B cell (primary cell): ENCODE data around the gene MS4A12. TPM values are rescaled to one million over a fixed set of nuclear protein-coding genes. Genes with fewer than 3 reads are reported as not detected.

Source experiments
- ATAC-seq: fragments of 200-7000 bp; cut with Tn5 transposase; one replicate; pipeline ENCODE4 v1.10.0; 2021; ENCODE audit warnings: low read depth, mild to moderate bottlenecking, moderate number of reproducible peaks, moderate library complexity
- CTCF ChIA-PET: fragments of 350-600 bp; sonication (Branson Sonifier 250); formaldehyde crosslinking; loops from one replicate; lab custom pipeline; 2021; ENCODE audit warnings: antibody characterized with exemption, inconsistent platforms; lab: Charles Lee
- POLR2A ChIA-PET: fragments of 350-600 bp; sonication (Branson Sonifier 250); formaldehyde crosslinking; loops from one replicate; lab custom pipeline; 2021; ENCODE audit warnings: antibody characterized with exemption; lab: Charles Lee
- DNase-seq: peaks from one replicate; pipeline ENCODE4 v3.0.0; 2013
- H2AFZ ChIP-seq: 2 replicates; pipeline ENCODE4 v1.6.1; 2012; ENCODE audit warnings: mild to moderate bottlenecking, low read depth, low read length; ENCODE audit not compliant: insufficient read depth, poor library complexity, severe bottlenecking
- H3K27ac ChIP-seq, 2 donors: 1 replicate in 1 of 2; 2 replicates in 1 of 2; pipeline ENCODE4 v1.5.1; 2012 to 2013; ENCODE audit warnings: low read length in 2 of 2, mild to moderate bottlenecking in 2 of 2, moderate library complexity in 1 of 2
- H3K27me3 ChIP-seq, 4 experiments: fragments of 200-600 bp in 1 of 4; sonication (generic) in 1 of 4; replicated peaks in 1 of 4; 1 replicate in 2 of 4; 2 replicates in 2 of 4; pipeline versions ENCODE4 v1.6.1 to v1.7.0; 2013 to 2016; ENCODE audit warnings: low read length in 3 of 4, mild to moderate bottlenecking in 2 of 4, mixed read lengths in 1 of 4, moderate library complexity in 1 of 4; ENCODE audit not compliant: insufficient read depth in 4 of 4, control insufficient read depth in 3 of 4; ENCODE audit errors: control extremely low read depth in 1 of 4
- H3K36me3 ChIP-seq, 2 experiments: replicated peaks in 1 of 2; 1 replicate in 1 of 2; 2 replicates in 1 of 2; pipeline versions ENCODE4 v1.6.1 to v1.7.1; 2013; ENCODE audit warnings: low read length in 1 of 2; ENCODE audit not compliant: insufficient read depth in 2 of 2, control insufficient read depth in 1 of 2; ENCODE audit errors: control extremely low read depth in 1 of 2, extremely low read depth in 1 of 2
- H3K4me1 ChIP-seq, 2 donors: fragments of 200-600 bp in 1 of 2; sonication (generic) in 1 of 2; 1 replicate in 1 of 2; 2 replicates in 1 of 2; pipeline versions ENCODE4 v1.5.1 to v1.6.1; 2013 to 2017; ENCODE audit warnings: low read length in 2 of 2; ENCODE audit not compliant: control insufficient read depth in 2 of 2, insufficient read depth in 2 of 2
- H3K4me2 ChIP-seq: replicated peaks from 2 replicates; pipeline ENCODE3; 2012; ENCODE audit warnings: mild to moderate bottlenecking, low read depth, low read length; ENCODE audit not compliant: poor library complexity, severe bottlenecking
- H3K4me3 ChIP-seq, 5 experiments: fragments of 200-600 bp in 1 of 5; sonication (generic) in 1 of 5; 1 replicate in 3 of 5; 2 replicates in 2 of 5; pipeline versions ENCODE4 v1.5.1 to v1.7.0; 2011 to 2016; ENCODE audit warnings: low read length in 4 of 5, mild to moderate bottlenecking in 4 of 5, low read depth in 2 of 5, control low read depth in 1 of 5, moderate library complexity in 1 of 5; ENCODE audit not compliant: insufficient read depth in 1 of 5; ENCODE audit errors: control extremely low read depth in 1 of 5, extremely low read depth in 1 of 5
- H3K79me2 ChIP-seq: fragments of 200-600 bp; sonication (generic); one replicate; pipeline ENCODE4 v1.6.0; 2016; ENCODE audit warnings: low read length; ENCODE audit not compliant: control insufficient read depth, insufficient read depth
- H3K9ac ChIP-seq: fragments of 200-600 bp; sonication (generic); 2 replicates; pipeline ENCODE4 v1.6.1; 2017; ENCODE audit warnings: mild to moderate bottlenecking, low read length, moderate library complexity
- H3K9me3 ChIP-seq, 3 donors: one replicate each; pipeline versions ENCODE4 v1.6.1 to v1.7.1; 2013; ENCODE audit warnings: low read length in 2 of 3; ENCODE audit not compliant: control insufficient read depth in 2 of 3, insufficient read depth in 1 of 3; ENCODE audit errors: control extremely low read depth in 1 of 3
- H4K20me1 ChIP-seq: 2 replicates; pipeline ENCODE4 v1.6.0; 2012; ENCODE audit warnings: mild to moderate bottlenecking, low read length; ENCODE audit not compliant: insufficient read depth, control insufficient read depth, poor library complexity, severe bottlenecking
- H3K27ac Mint-ChIP-seq: one replicate; pipeline ENCODE4 v1.8.0; 2021; ENCODE audit warnings: mixed read lengths
- H3K27me3 Mint-ChIP-seq: one replicate; pipeline ENCODE4 v1.8.0; 2021; ENCODE audit warnings: mixed read lengths
- H3K4me1 Mint-ChIP-seq: one replicate; pipeline ENCODE4 v1.8.0; 2021; ENCODE audit warnings: mixed read lengths
- H3K4me3 Mint-ChIP-seq: one replicate; pipeline ENCODE4 v1.8.0; 2021; ENCODE audit warnings: mixed read lengths
- H3K9me3 Mint-ChIP-seq: one replicate; pipeline ENCODE4 v1.8.0; 2022; ENCODE audit warnings: mixed read lengths; ENCODE audit not compliant: insufficient read depth
- EZH2 ChIP-seq: IDR thresholded peaks from 2 replicates; pipeline ENCODE4 v1.6.1; 2012; ENCODE audit warnings: borderline replicate concordance, low read depth, mild to moderate bottlenecking, moderate library complexity, low read length; ENCODE audit not compliant: insufficient read depth, poor library complexity, severe bottlenecking
- WGBS: methylation state at CpG from one replicate; pipeline ENCODE4 v1.1.5; 2013; ENCODE audit warnings: missing lambda C conversion rate; ENCODE audit not compliant: insufficient coverage; 5-methylcytosine and 5-hydroxymethylcytosine counted together
- intact Hi-C: fragments of 100-400 bp; cut with micrococcal nuclease; formaldehyde crosslinking; loops from one replicate; pipeline ENCODE4 v1.10.0; 2022
- polyA plus RNA-seq: library from polyadenylated mRNA; depleted of rRNA; stranded (reverse); fragments of >200 nt; gene quantifications from 2 replicates; pipeline ENCODE4 v1.2.3, GENCODE V29; 2012
- total RNA-seq, 2 donors: library from RNA; stranded (reverse); fragments of 120-200 nt in 1 of 2; gene quantifications; 1 replicate in 1 of 2; 2 replicates in 1 of 2; pipeline versions ENCODE4 v1.2.3 to v1.2.4, GENCODE V29; 2013 to 2022
- TF ChIP-seq, protein P1 (sequence below): fragments of 200-600 bp; IDR thresholded peaks from one replicate; pipeline ENCODE4 v1.8.0; 2022; ENCODE audit warnings: antibody characterized with exemption, mild to moderate bottlenecking

Gene MS4A12
- total and polyA plus RNA-seq, 2 donors (not counting 1 experiment from before 2014, with no cell fraction given), result not detected

DNA sequence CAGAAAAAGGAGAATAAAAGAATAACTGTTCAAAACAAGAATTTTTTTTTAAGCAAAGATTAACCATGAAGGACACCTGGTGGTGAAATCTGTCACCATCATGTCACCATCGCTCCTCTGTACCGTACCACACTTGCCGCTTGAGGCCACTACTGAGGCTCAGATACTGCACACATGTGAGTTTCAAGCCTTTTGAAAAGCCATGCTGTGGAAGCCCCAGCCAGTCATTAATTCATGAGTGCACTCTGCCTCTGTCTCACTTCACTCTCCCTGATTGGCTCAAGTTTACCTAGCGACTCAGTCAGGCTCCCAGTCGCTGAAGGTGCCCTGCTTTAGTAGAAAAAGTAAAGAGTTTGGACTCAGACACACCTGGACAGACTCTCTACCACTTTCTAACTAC, 6.6 kb upstream of the MS4A12 start:
- Mint-ChIP-seq H3K4me1 (peaks cover 54% of the 10 kb centered on the region), H3K27ac (peak overlapping the region; percentile 4), H3K27me3 (no peaks in the 10 kb centered on the region), H3K4me3 (no peak overlapping the region), H3K9me3 (no peaks in the 10 kb centered on the region)
- ChIA-PET POLR2A (interaction anchor here (3.6 kb wide), 1 partner anchor 122 kb away, joined by 17 read pairs; no protein-coding TSS in a partner anchor), CTCF (interaction anchor here (1.2 to 5.8 kb wide), 18 partner anchors 9 to 153 kb away, joined by 3 to 162 read pairs (median 11); partner anchors contain the start of gene MS4A1)
- DNase-seq (peak; percentile 88), ATAC-seq (peak; percentile 93)
- Histone ChIP-seq H3K4me1 (peaks cover 39 to 47% of the 10 kb centered on the region in 2 donors), H3K27me3 (no peaks in the 10 kb centered on the region), H4K20me1 (no peaks in the 10 kb centered on the region), H3K9me3 (no peaks in the 10 kb centered on the region), H3K79me2 (peaks cover 37% of the 10 kb centered on the region), H3K9ac (no peak overlapping the region), H3K4me3 (no peak overlapping the region), H3K27ac (no peak overlapping the region), H2AFZ (no peak overlapping the region), H3K4me2 (peak overlapping the region; percentile 26), H3K36me3 (no peaks in the 10 kb centered on the region)
- intact Hi-C loops, result loop anchor here (1.0 kb wide), 7 partner anchors 9 to 221 kb away; partner anchors contain the start of gene MS4A1
- TF ChIP-seq, protein P1, sequence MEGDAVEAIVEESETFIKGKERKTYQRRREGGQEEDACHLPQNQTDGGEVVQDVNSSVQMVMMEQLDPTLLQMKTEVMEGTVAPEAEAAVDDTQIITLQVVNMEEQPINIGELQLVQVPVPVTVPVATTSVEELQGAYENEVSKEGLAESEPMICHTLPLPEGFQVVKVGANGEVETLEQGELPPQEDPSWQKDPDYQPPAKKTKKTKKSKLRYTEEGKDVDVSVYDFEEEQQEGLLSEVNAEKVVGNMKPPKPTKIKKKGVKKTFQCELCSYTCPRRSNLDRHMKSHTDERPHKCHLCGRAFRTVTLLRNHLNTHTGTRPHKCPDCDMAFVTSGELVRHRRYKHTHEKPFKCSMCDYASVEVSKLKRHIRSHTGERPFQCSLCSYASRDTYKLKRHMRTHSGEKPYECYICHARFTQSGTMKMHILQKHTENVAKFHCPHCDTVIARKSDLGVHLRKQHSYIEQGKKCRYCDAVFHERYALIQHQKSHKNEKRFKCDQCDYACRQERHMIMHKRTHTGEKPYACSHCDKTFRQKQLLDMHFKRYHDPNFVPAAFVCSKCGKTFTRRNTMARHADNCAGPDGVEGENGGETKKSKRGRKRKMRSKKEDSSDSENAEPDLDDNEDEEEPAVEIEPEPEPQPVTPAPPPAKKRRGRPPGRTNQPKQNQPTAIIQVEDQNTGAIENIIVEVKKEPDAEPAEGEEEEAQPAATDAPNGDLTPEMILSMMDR, result peak; percentile 96
- no peak for TF ChIP-seq EZH2
- WGBS, result 42% methylated on average over 3 of the region's 5 CpGs

DNA sequence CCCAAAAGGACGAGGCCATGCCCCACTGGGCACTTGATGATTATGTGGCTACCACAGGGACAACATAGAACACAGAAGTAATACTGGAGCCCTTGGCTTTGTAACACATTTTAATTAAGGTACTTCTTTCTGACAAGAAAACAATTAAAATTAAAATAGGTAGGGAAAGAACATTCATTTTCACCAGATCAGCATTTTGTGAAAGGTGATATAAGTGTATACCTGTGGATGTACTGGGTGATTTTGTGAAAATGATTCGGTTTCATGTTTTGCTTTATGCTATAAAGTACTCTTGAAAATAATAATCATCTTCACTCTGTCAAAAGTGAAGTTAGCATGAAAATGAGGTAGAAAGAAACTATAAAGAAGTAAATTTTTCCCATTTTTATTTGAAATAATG, 876 bp downstream of the MS4A12 start:
- H3K4me3 ChIP-seq, result no peak overlapping the region
- no peaks in the 10 kb centered on the region for H3K27me3 Mint-ChIP-seq
- no CpG with 5 or more reads among the region's 2 CpGs for WGBS
- no peaks in the 10 kb centered on the region for H3K27me3 ChIP-seq
- H3K4me1 Mint-ChIP-seq, result peaks cover 13% of the 10 kb centered on the region
- no peak overlapping the region for H3K4me3 Mint-ChIP-seq
- no peak overlapping the region for H3K27ac Mint-ChIP-seq
- POLR2A ChIA-PET, result no interaction called here
- H3K4me1 ChIP-seq, result peaks cover 14 to 20% of the 10 kb centered on the region in 2 donors
- H3K9me3 ChIP-seq, result no peaks in the 10 kb centered on the region
- DNase-seq, result no peak
- H3K36me3 ChIP-seq, result no peaks in the 10 kb centered on the region
- H3K4me2 ChIP-seq, result no peak overlapping the region
- CTCF ChIA-PET, result interaction anchor here (1.1 to 3.4 kb wide), 3 partner anchors 127 to 229 kb away, joined by 3 to 12 read pairs (median 3); no protein-coding TSS in a partner anchor
- no peaks in the 10 kb centered on the region for H3K79me2 ChIP-seq
- intact Hi-C loops, result no loop called here
- H2AFZ ChIP-seq, result no peak overlapping the region
- H3K9me3 Mint-ChIP-seq, result no peaks in the 10 kb centered on the region
- no peak overlapping the region for H3K9ac ChIP-seq
- no peak for ATAC-seq
- no peaks in the 10 kb centered on the region for H4K20me1 ChIP-seq
- no peak overlapping the region for H3K27ac ChIP-seq
- TF ChIP-seq, protein P1, result no peak
- TF ChIP-seq EZH2, result no peak
